H1 (cell line): ENCODE measurements around the gene RNF32. TPM values are rescaled to one million over a fixed set of nuclear protein-coding genes. Genes with fewer than 3 reads are reported as not detected.

Source experiments
- BACH1 ChIP-seq: IDR thresholded peaks from 2 replicates; pipeline ENCODE4 v1.6.1; 2012; ENCODE audit warnings: low read length, improper control_type of control experiment
- CBX5 ChIP-seq: fragments of 300-800, 300-1000 bp; sonication (generic); IDR thresholded peaks from 2 replicates; pipeline ENCODE4 v1.7.1; 2016; ENCODE audit warnings: antibody characterized with exemption, low read length, low read depth
- CEBPB ChIP-seq: IDR thresholded peaks from 2 replicates; pipeline ENCODE4 v1.6.1; 2012; ENCODE audit warnings: low read depth, low read length
- POLR2A ChIP-seq, 2 experiments: IDR thresholded peaks; 1 replicate in 1 of 2; 2 replicates in 1 of 2; pipeline ENCODE4 v1.6.1; 2011; ENCODE audit warnings: low read depth in 2 of 2, low read length in 2 of 2, mild to moderate bottlenecking in 2 of 2; ENCODE audit errors: control extremely low read depth in 1 of 2
- RBBP5 ChIP-seq: IDR thresholded peaks from 2 replicates; pipeline ENCODE4 v1.7.1; 2012; ENCODE audit warnings: low read depth, mild to moderate bottlenecking, inconsistent platforms, low read length, moderate library complexity, borderline replicate concordance
- RXRA ChIP-seq: IDR thresholded peaks from 2 replicates; pipeline ENCODE4 v1.6.1; 2011; ENCODE audit warnings: low read depth, mild to moderate bottlenecking, low read length, moderate library complexity; ENCODE audit not compliant: insufficient read depth
- SUZ12 ChIP-seq: fragments of 200-600 bp; sonication (generic); IDR thresholded peaks from 2 replicates; pipeline ENCODE4 v1.6.1; 2012; ENCODE audit warnings: mild to moderate bottlenecking, inconsistent platforms, low read length, moderate library complexity, mixed read lengths
- YY1 ChIP-seq: IDR thresholded peaks from 2 replicates; pipeline ENCODE4 v1.6.1; 2011; ENCODE audit warnings: low read depth, mild to moderate bottlenecking, low read length
- polyA plus RNA-seq, 7 experiments: library from polyadenylated mRNA; depleted of rRNA in 3 of 7; stranded (reverse) in 5 of 7; unstranded in 2 of 7; fragments of >200 nt in 5 of 7; fragments of 200-250 nt in 2 of 7; gene quantifications; 1 replicate in 5 of 7; 2 replicates in 1 of 7; 4 replicates in 1 of 7; pipeline versions ENCODE4 v1.2.1 to v1.2.3, GENCODE V29; 2011 to 2013; ENCODE audit warnings: missing spikeins in 2 of 7, mixed read lengths in 2 of 7
- total RNA-seq: library from RNA; stranded (reverse); fragmentation: NEBNext Ultra II Directional; extraction: Animal tissue kit (Norgen Biotek cat#: 25700); gene quantifications from 2 replicates; pipeline ENCODE4 v1.2.1, GENCODE V29; 2021
- TF ChIP-seq, protein P1 (sequence below): fragments of 300-600 bp; sonication (generic); IDR thresholded peaks from 2 replicates; pipeline ENCODE4 v1.7.1; 2012; ENCODE audit warnings: low read length, moderate library complexity, mild to moderate bottlenecking, inconsistent platforms; ENCODE audit not compliant: insufficient replicate concordance

Gene RNF32
- total and polyA plus RNA-seq, 2 of the 8 experiments (the other 6 are each of a cell fraction or from before 2014, with no cell fraction given), result 0.48 to 1.2 TPM

DNA sequence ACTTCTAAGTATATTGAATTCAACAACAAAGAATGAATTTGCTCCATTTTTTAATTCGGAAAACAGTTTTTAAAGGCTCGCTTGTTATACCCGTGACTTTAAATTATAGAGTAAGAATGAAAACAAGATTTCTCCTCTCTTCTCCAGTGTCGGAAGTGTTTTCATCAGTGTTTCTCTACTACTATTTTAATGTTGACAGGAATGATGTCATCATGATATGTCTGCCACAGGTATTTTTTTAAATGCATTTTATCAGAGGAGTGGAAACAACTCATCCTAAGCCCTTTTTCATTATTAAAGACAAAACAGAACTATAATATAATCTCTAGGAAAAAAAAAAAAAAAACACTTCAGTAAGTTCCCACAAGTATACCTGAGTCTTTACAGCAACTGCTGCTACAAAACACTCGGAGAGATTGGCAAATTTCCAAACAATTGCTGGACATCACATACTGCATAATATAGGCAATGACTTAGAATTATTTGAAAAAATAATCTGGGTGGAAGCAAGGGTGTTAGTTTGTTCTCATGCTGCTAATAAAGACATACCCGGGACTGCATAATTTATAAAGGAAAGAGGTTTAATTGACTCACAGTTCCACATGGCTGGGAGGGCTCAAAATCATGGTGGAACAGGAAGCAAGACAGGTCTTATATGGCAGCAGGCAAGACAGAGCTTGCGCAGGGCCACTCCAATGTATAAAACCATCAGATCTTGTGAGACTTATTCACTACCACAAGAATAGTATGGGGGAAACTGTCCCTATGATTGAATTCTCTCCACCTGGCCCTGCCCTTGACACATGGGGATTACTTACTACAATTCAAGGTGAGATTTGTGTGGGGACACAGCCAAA, 4.8 kb upstream of the RNF32 start (continued):
- TF ChIP-seq, protein P1, sequence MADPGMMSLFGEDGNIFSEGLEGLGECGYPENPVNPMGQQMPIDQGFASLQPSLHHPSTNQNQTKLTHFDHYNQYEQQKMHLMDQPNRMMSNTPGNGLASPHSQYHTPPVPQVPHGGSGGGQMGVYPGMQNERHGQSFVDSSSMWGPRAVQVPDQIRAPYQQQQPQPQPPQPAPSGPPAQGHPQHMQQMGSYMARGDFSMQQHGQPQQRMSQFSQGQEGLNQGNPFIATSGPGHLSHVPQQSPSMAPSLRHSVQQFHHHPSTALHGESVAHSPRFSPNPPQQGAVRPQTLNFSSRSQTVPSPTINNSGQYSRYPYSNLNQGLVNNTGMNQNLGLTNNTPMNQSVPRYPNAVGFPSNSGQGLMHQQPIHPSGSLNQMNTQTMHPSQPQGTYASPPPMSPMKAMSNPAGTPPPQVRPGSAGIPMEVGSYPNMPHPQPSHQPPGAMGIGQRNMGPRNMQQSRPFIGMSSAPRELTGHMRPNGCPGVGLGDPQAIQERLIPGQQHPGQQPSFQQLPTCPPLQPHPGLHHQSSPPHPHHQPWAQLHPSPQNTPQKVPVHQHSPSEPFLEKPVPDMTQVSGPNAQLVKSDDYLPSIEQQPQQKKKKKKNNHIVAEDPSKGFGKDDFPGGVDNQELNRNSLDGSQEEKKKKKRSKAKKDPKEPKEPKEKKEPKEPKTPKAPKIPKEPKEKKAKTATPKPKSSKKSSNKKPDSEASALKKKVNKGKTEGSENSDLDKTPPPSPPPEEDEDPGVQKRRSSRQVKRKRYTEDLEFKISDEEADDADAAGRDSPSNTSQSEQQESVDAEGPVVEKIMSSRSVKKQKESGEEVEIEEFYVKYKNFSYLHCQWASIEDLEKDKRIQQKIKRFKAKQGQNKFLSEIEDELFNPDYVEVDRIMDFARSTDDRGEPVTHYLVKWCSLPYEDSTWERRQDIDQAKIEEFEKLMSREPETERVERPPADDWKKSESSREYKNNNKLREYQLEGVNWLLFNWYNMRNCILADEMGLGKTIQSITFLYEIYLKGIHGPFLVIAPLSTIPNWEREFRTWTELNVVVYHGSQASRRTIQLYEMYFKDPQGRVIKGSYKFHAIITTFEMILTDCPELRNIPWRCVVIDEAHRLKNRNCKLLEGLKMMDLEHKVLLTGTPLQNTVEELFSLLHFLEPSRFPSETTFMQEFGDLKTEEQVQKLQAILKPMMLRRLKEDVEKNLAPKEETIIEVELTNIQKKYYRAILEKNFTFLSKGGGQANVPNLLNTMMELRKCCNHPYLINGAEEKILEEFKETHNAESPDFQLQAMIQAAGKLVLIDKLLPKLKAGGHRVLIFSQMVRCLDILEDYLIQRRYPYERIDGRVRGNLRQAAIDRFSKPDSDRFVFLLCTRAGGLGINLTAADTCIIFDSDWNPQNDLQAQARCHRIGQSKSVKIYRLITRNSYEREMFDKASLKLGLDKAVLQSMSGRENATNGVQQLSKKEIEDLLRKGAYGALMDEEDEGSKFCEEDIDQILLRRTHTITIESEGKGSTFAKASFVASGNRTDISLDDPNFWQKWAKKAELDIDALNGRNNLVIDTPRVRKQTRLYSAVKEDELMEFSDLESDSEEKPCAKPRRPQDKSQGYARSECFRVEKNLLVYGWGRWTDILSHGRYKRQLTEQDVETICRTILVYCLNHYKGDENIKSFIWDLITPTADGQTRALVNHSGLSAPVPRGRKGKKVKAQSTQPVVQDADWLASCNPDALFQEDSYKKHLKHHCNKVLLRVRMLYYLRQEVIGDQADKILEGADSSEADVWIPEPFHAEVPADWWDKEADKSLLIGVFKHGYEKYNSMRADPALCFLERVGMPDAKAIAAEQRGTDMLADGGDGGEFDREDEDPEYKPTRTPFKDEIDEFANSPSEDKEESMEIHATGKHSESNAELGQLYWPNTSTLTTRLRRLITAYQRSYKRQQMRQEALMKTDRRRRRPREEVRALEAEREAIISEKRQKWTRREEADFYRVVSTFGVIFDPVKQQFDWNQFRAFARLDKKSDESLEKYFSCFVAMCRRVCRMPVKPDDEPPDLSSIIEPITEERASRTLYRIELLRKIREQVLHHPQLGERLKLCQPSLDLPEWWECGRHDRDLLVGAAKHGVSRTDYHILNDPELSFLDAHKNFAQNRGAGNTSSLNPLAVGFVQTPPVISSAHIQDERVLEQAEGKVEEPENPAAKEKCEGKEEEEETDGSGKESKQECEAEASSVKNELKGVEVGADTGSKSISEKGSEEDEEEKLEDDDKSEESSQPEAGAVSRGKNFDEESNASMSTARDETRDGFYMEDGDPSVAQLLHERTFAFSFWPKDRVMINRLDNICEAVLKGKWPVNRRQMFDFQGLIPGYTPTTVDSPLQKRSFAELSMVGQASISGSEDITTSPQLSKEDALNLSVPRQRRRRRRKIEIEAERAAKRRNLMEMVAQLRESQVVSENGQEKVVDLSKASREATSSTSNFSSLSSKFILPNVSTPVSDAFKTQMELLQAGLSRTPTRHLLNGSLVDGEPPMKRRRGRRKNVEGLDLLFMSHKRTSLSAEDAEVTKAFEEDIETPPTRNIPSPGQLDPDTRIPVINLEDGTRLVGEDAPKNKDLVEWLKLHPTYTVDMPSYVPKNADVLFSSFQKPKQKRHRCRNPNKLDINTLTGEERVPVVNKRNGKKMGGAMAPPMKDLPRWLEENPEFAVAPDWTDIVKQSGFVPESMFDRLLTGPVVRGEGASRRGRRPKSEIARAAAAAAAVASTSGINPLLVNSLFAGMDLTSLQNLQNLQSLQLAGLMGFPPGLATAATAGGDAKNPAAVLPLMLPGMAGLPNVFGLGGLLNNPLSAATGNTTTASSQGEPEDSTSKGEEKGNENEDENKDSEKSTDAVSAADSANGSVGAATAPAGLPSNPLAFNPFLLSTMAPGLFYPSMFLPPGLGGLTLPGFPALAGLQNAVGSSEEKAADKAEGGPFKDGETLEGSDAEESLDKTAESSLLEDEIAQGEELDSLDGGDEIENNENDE, result no peak
- TF ChIP-seq YY1, result no peak
- no peak for TF ChIP-seq SUZ12
- TF ChIP-seq RXRA, result no peak
- no peak for TF ChIP-seq RBBP5
- TF ChIP-seq CBX5, result no peak
- no peak for TF ChIP-seq CEBPB
- TF ChIP-seq POLR2A (IDR thresholded peaks at IDR 0.05; ENCODE audit: control extremely low read depth in 1 of 2, low read depth in 2 of 2, low read length in 2 of 2), result no peak
- TF ChIP-seq BACH1, result no peak
